GM18502 (cell line): ENCODE measurements around the gene ADAMTS15.

Source experiments
- ATAC-seq: cut with Tn5 transposase; IDR thresholded peaks from one replicate; pipeline ENCODE4 v1.9.1; 2021; ENCODE audit warnings: mild to moderate bottlenecking; ENCODE audit not compliant: unreplicated experiment, poor library complexity

The ADAMTS15 gene

GRCh38 chr11:130508913-130509312, 60.5 kb downstream of the ADAMTS15 start:
- ATAC-seq: no peak

GRCh38 chr11:130509942-130510341, 61.5 kb downstream of the ADAMTS15 start:
- ATAC-seq: no peak

- ATAC-seq: no peak
These were observed 62.1 kb downstream of the ADAMTS15 start for GRCh38 chr11:130510407-130511006.

GRCh38 chr11:130511765-130512164, 63.3 kb downstream of the ADAMTS15 start:
- no peak for ATAC-seq

- ATAC-seq: no peak
These were observed 64.2 kb downstream of the ADAMTS15 start for GRCh38 chr11:130512662-130513061.

GRCh38 chr11:130513132-130513531, 64.7 kb downstream of the ADAMTS15 start:
- no peak for ATAC-seq

GRCh38 chr11:130514316-130514715, 65.9 kb downstream of the ADAMTS15 start:
- ATAC-seq: no peak

- ATAC-seq: no peak
These were observed 66.4 kb downstream of the ADAMTS15 start for GRCh38 chr11:130514851-130515250.

GRCh38 chr11:130515829-130516553, 67.5 kb downstream of the ADAMTS15 start:
- ATAC-seq: no peak

- ATAC-seq: no peak
These were observed 68.4 kb downstream of the ADAMTS15 start for GRCh38 chr11:130516554-130517505.

- ATAC-seq: no peak
These were observed 69.8 kb downstream of the ADAMTS15 start for GRCh38 chr11:130518164-130518680.

- ATAC-seq: no peak
These were observed 70.9 kb downstream of the ADAMTS15 start for GRCh38 chr11:130519128-130519932.

- ATAC-seq: no peak
These were observed 71.8 kb downstream of the ADAMTS15 start for GRCh38 chr11:130520271-130520671.

- ATAC-seq: no peak
These were observed 74.0 kb downstream of the ADAMTS15 start for GRCh38 chr11:130522284-130522961.

GRCh38 chr11:130523166-130523565, 74.7 kb downstream of the ADAMTS15 start:
- ATAC-seq: no peak

GRCh38 chr11:130523609-130524008, 75.2 kb downstream of the ADAMTS15 start:
- no peak for ATAC-seq

- no peak for ATAC-seq
These were observed 75.8 kb downstream of the ADAMTS15 start for GRCh38 chr11:130524132-130524790.

GRCh38 chr11:130525307-130525706, 76.9 kb downstream of the ADAMTS15 start:
- no peak for ATAC-seq
